Glutamatergic neuron (in vitro differentiated cells): Measurements from ENCODE around the gene PYCR2. TPM values are rescaled to one million over a fixed set of nuclear protein-coding genes. Genes with fewer than 3 reads are reported as not detected.
"Not testable (repeated sequence)": the region's sequence is repeated elsewhere in the genome, so short reads cannot be mapped to it uniquely, and the experiment has no call there.

Experiments used
- DNase-seq: peaks from one replicate; pipeline ENCODE4 v3.0.0; 2022
- H3K27ac Mint-ChIP-seq: one replicate; pipeline ENCODE4 v1.8.0; 2020; ENCODE audit warnings: mild to moderate bottlenecking, mixed read lengths, inconsistent platforms; ENCODE audit not compliant: unreplicated experiment
- H3K27me3 Mint-ChIP-seq: one replicate; pipeline ENCODE4 v1.8.0; 2020; ENCODE audit warnings: mild to moderate bottlenecking, moderate library complexity, mixed read lengths, inconsistent platforms; ENCODE audit not compliant: unreplicated experiment
- H3K36me3 Mint-ChIP-seq: one replicate; pipeline ENCODE4 v1.8.0; 2020; ENCODE audit warnings: mild to moderate bottlenecking, mixed read lengths, inconsistent platforms; ENCODE audit not compliant: unreplicated experiment
- H3K4me1 Mint-ChIP-seq: one replicate; pipeline ENCODE4 v1.8.0; 2020; ENCODE audit warnings: mild to moderate bottlenecking, low read depth, mixed read lengths, inconsistent platforms; ENCODE audit not compliant: unreplicated experiment
- H3K4me3 Mint-ChIP-seq: one replicate; pipeline ENCODE4 v1.8.0; 2020; ENCODE audit warnings: mild to moderate bottlenecking, mixed read lengths, inconsistent platforms; ENCODE audit not compliant: unreplicated experiment
- H3K9me3 Mint-ChIP-seq: one replicate; pipeline ENCODE4 v1.8.0; 2020; ENCODE audit warnings: mild to moderate bottlenecking, moderate library complexity, mixed read lengths, inconsistent platforms; ENCODE audit not compliant: unreplicated experiment
- total RNA-seq: library from RNA; stranded (reverse); fragmentation: NEBNext Ultra II Directional; extraction: Animal tissue kit (Norgen Biotek cat#: 25700); gene quantifications from one replicate; pipeline ENCODE4 v1.2.1, GENCODE V29; 2021; ENCODE audit not compliant: unreplicated experiment
- TF ChIP-seq, protein P1 (sequence below): fragments of 200-600 bp; sonication (generic); IDR thresholded peaks from one replicate; pipeline ENCODE4 v1.5.0; 2021; ENCODE audit not compliant: partially characterized antibody, unreplicated experiment

Gene PYCR2
- total RNA-seq, 1 donor from 2014 or later = 36.6 TPM

DNA sequence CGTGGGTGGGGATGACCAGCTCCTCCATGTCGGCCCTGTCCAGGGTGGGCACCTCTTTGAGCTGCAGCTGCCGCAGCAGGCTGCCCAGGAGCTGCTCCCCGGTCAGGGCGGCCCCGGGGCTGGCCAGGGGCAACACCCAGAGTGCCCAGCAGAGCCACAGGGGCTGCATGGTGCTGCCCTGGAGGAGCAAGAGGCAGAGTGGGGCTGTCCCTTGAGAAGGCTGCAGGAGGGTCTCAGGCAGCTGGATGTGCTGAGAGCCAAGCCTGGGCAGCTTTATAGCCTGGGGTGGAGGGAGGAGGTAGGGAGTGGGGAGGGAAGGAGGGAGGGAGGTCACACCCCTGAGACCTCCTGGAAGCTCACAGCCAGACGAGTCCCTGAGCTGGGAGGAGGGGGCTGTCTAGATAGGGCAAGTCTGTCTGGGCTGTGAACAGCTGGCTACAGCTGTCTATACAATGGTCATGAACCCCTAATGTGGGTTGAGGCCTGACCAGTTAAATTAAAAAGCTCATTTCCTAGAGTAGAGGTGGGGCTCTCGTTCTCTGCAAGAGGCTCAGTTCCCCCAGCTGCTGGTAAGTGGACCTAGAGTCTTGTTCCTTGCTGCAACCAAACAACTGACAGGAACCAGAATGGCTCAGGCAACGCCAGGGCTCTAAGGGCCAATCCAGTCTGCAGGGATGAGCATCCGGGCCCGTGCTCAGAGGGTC is 35.0 kb downstream of the PYCR2 start, which contains the start of gene LEFTY1:
LEFTY1 (minus strand) TSS at position 249 of the 704 bp plus-strand sequence; CDS start at position 169, 80 bp downstream.
- H3K4me1 Mint-ChIP-seq = peaks cover 15% of the 10 kb centered on the region
- H3K36me3 Mint-ChIP-seq = no peaks in the 10 kb centered on the region
- TF ChIP-seq, protein P1, sequence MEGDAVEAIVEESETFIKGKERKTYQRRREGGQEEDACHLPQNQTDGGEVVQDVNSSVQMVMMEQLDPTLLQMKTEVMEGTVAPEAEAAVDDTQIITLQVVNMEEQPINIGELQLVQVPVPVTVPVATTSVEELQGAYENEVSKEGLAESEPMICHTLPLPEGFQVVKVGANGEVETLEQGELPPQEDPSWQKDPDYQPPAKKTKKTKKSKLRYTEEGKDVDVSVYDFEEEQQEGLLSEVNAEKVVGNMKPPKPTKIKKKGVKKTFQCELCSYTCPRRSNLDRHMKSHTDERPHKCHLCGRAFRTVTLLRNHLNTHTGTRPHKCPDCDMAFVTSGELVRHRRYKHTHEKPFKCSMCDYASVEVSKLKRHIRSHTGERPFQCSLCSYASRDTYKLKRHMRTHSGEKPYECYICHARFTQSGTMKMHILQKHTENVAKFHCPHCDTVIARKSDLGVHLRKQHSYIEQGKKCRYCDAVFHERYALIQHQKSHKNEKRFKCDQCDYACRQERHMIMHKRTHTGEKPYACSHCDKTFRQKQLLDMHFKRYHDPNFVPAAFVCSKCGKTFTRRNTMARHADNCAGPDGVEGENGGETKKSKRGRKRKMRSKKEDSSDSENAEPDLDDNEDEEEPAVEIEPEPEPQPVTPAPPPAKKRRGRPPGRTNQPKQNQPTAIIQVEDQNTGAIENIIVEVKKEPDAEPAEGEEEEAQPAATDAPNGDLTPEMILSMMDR = no peak
- DNase-seq = peak; percentile 51
- peaks cover 2% of the 10 kb centered on the region for H3K27me3 Mint-ChIP-seq
- H3K27ac Mint-ChIP-seq = peak within 1 kb of the TSS; percentile 48
- H3K9me3 Mint-ChIP-seq = peaks cover 14% of the 10 kb centered on the region
- peak within 1 kb of the TSS; percentile 61 for H3K4me3 Mint-ChIP-seq

DNA sequence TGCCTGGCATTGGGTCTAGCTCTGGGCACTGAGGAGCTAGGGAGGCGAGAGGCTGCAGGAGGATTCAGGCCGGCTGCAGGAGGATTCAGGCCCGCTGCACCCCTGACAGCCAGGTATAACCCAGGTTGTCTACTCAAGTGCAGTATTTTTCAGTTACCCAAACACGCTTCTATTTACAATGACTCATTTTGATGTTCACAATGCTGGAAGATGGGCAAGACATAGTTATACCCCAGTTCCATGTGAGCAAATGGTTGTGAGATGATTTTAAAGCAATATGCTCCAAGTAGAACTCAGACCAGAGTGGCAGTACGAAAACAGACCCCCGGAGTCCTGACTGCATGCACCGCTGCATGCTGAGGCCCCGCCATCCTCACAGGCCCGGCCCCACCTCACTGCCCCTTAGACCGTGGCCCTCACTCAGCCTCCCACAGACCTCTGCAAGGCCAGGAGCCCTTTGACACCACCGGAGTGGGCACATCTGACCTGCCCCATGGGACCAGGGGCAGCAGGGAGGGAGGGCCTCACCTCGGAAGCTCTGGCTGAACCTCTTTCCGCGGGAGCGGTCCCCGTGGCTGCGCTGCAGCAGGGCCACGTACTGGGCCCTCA is 35.7 kb downstream of the PYCR2 start:
- TF ChIP-seq, protein P1 = no peak
- Mint-ChIP-seq H3K27me3 (peaks cover 2% of the 10 kb centered on the region), H3K4me3 (peak overlapping the region; percentile 61), H3K4me1 (peaks cover 15% of the 10 kb centered on the region), H3K36me3 (no peaks in the 10 kb centered on the region), H3K9me3 (peaks cover 14% of the 10 kb centered on the region), H3K27ac (peak overlapping the region; percentile 48)
- DNase-seq = no peak

GRCh38 chr1:225887554-225888288 is 36.3 kb downstream of the PYCR2 start:
- H3K27ac Mint-ChIP-seq = peak overlapping the region; percentile 48
- peaks cover 15% of the 10 kb centered on the region for H3K4me1 Mint-ChIP-seq
- not testable (repeated sequence) for DNase-seq, H3K36me3 Mint-ChIP-seq, H3K27me3 Mint-ChIP-seq
- peaks cover 14% of the 10 kb centered on the region for H3K9me3 Mint-ChIP-seq
- H3K4me3 Mint-ChIP-seq = peak overlapping the region; percentile 61

- H3K4me1 Mint-ChIP-seq = peaks cover 15% of the 10 kb centered on the region
- TF ChIP-seq, protein P1 = no peak
- H3K9me3 Mint-ChIP-seq = peaks cover 14% of the 10 kb centered on the region
- no peak overlapping the region for H3K4me3 Mint-ChIP-seq
- DNase-seq = no peak
- no peak overlapping the region for H3K27ac Mint-ChIP-seq
- no peaks in the 10 kb centered on the region for H3K36me3 Mint-ChIP-seq
- peaks cover 5% of the 10 kb centered on the region for H3K27me3 Mint-ChIP-seq
These were observed 37.1 kb downstream of the PYCR2 start for GRCh38 chr1:225887030-225887314.

GRCh38 chr1:225886159-225887029 is 37.7 kb downstream of the PYCR2 start:
- H3K4me3 Mint-ChIP-seq = no peak overlapping the region
- TF ChIP-seq, protein P1 = no peak
- H3K27me3 Mint-ChIP-seq = peaks cover 5% of the 10 kb centered on the region
- peaks cover 14% of the 10 kb centered on the region for H3K9me3 Mint-ChIP-seq
- H3K4me1 Mint-ChIP-seq = peaks cover 15% of the 10 kb centered on the region
- no peaks in the 10 kb centered on the region for H3K36me3 Mint-ChIP-seq
- DNase-seq = no peak
- H3K27ac Mint-ChIP-seq = peak overlapping the region; percentile 12
